Naive thymus-derived CD4-positive, alpha-beta T cell (primary cell): ENCODE measurements around the gene AMOTL1. TPM values are rescaled to one million over a fixed set of nuclear protein-coding genes. Genes with fewer than 3 reads are reported as not detected.

ENCODE experiments used
- ATAC-seq: fragments of 150-1000 bp; cut with Tn5 transposase; 2 replicates; pipeline ENCODE4 v1.10.0; 2021; ENCODE audit warnings: mild to moderate bottlenecking, moderate library complexity
- CTCF ChIA-PET: fragments of 350-600 bp; sonication (Branson Sonifier 250); formaldehyde crosslinking; loops from one replicate; lab custom pipeline; 2021; ENCODE audit warnings: antibody characterized with exemption; lab: Charles Lee
- POLR2A ChIA-PET: fragments of 350-600 bp; sonication (Branson Sonifier 250); formaldehyde crosslinking; loops from one replicate; lab custom pipeline; 2021; ENCODE audit warnings: antibody characterized with exemption, inconsistent platforms; lab: Charles Lee
- DNase-seq, 9 donors: peaks; one replicate each; pipeline versions ENCODE4 v3.0.0 to v3.0.0-alpha.2; 2020 to 2022; ENCODE audit warnings: mixed read lengths in 1 of 9
- H3K27ac ChIP-seq: one replicate; pipeline ENCODE4 v1.7.0; 2013; ENCODE audit warnings: mild to moderate bottlenecking, low read depth, low read length, moderate library complexity
- H3K27me3 ChIP-seq, 2 donors: one replicate each; pipeline ENCODE4 v1.7.0; 2013; ENCODE audit warnings: low read length in 2 of 2, mild to moderate bottlenecking in 2 of 2, moderate library complexity in 2 of 2; ENCODE audit not compliant: control insufficient read depth in 2 of 2, insufficient read depth in 2 of 2
- H3K36me3 ChIP-seq, 3 experiments: 1 replicate in 2 of 3; 2 replicates in 1 of 3; pipeline ENCODE4 v1.7.0; 2013; ENCODE audit warnings: low read length in 3 of 3, mild to moderate bottlenecking in 3 of 3, moderate library complexity in 1 of 3; ENCODE audit not compliant: insufficient read depth in 3 of 3, control insufficient read depth in 2 of 3
- H3K4me1 ChIP-seq, 2 donors: one replicate each; pipeline ENCODE4 v1.7.0; 2013; ENCODE audit warnings: low read length in 2 of 2, mild to moderate bottlenecking in 2 of 2, moderate library complexity in 1 of 2; ENCODE audit not compliant: control insufficient read depth in 2 of 2, insufficient read depth in 2 of 2
- H3K4me3 ChIP-seq: 2 replicates; pipeline ENCODE4 v1.7.0; 2013; ENCODE audit warnings: mild to moderate bottlenecking, low read length
- H3K9me3 ChIP-seq, 3 experiments: 1 replicate in 2 of 3; 2 replicates in 1 of 3; pipeline ENCODE4 v1.7.0; 2013; ENCODE audit warnings: low read length in 3 of 3; ENCODE audit not compliant: control insufficient read depth in 2 of 3
- H3K27ac Mint-ChIP-seq, 9 donors: one replicate each; pipeline ENCODE4 v1.8.0; 2020 to 2022; ENCODE audit warnings: mixed read lengths in 9 of 9, mild to moderate bottlenecking in 8 of 9, moderate library complexity in 5 of 9, inconsistent platforms in 2 of 9
- H3K27me3 Mint-ChIP-seq, 5 donors: one replicate each; pipeline ENCODE4 v1.8.0; 2021 to 2022; ENCODE audit warnings: mixed read lengths in 5 of 5, mild to moderate bottlenecking in 1 of 5
- H3K36me3 Mint-ChIP-seq, 5 donors: one replicate each; pipeline ENCODE4 v1.8.0; 2020 to 2022; ENCODE audit warnings: mixed read lengths in 5 of 5, mild to moderate bottlenecking in 3 of 5, inconsistent platforms in 1 of 5
- H3K4me1 Mint-ChIP-seq, 7 donors: one replicate each; pipeline ENCODE4 v1.8.0; 2020 to 2022; ENCODE audit warnings: mixed read lengths in 7 of 7, mild to moderate bottlenecking in 3 of 7, inconsistent platforms in 1 of 7
- H3K4me3 Mint-ChIP-seq, 10 donors: one replicate each; pipeline ENCODE4 v1.8.0; 2020 to 2022; ENCODE audit warnings: mild to moderate bottlenecking in 10 of 10, mixed read lengths in 10 of 10, moderate library complexity in 6 of 10, inconsistent platforms in 2 of 10
- H3K9me3 Mint-ChIP-seq, 11 donors: one replicate each; pipeline ENCODE4 v1.8.0; 2020 to 2022; ENCODE audit warnings: mixed read lengths in 11 of 11, mild to moderate bottlenecking in 4 of 11, inconsistent platforms in 1 of 11, moderate library complexity in 1 of 11
- intact Hi-C, 2 donors: fragments of 100-400 bp; cut with micrococcal nuclease; formaldehyde crosslinking; loops; one replicate each; pipeline ENCODE4 v1.15.1; 2023
- polyA plus RNA-seq, 2 donors: library from polyadenylated mRNA; unstranded; fragments of 300-500 nt; fragmentation: Illumina TruSeq; gene quantifications; one replicate each; pipeline ENCODE4 v1.2.3, GENCODE V29; 2021
- total RNA-seq, 6 experiments: library from RNA in 5 of 6; stranded (reverse) in 5 of 6; gene quantifications; 1 replicate in 5 of 6; 2 replicates in 1 of 6; pipeline ENCODE4 v1.2.3 and lab custom pipeline; 2021 to 2026

AMOTL1 gene
- total and polyA plus RNA-seq, 7 experiments from 2014 or later, result 0.05 to 6.3 (median 0.27) TPM; not detected in 2

DNA sequence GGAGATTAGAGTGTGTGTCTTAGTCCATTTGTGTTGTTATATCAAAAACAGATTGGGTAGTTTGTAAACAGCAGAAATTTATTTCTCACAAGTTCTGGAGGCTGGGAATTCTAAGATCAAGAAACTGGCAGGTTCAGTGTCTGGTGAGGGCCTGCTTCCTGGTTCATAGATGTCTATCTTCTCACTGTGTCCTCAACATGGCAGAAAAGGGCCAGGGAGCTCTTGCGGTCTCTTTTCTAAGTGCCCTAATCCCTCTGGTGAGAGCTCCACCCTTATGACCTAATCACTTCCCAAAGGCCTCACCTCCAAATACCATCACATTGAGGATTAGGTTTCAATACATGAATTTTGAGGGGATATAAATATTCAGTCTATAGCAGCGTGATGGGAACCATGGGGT lies 25.5 kb upstream of the AMOTL1 start:
- Mint-ChIP-seq H3K27me3 (peaks cover 44 to 51% (median 50%) of the 10 kb centered on the region in 5 donors), H3K27ac (no peak overlapping the region), H3K36me3 (no peaks in the 10 kb centered on the region), H3K4me1 (peaks cover 9 to 15% (median 14%) of the 10 kb centered on the region in 7 donors), H3K4me3 (peak overlapping the region in 1 of 10 donors; percentile 8), H3K9me3 (no peaks in the 10 kb centered on the region)
- ChIA-PET POLR2A (no interaction called here), CTCF (no interaction called here)
- Histone ChIP-seq H3K4me1 (peaks cover 0 to 6% of the 10 kb centered on the region in 2 donors), H3K27me3 (peaks cover 0 to 5% of the 10 kb centered on the region in 2 donors), H3K27ac (no peak overlapping the region), H3K9me3 (no peaks in the 10 kb centered on the region), H3K4me3 (no peak overlapping the region), H3K36me3 (no peaks in the 10 kb centered on the region)
- DNase-seq (no peak), ATAC-seq (no peak)
- intact Hi-C loops, result no loop called here

DNA sequence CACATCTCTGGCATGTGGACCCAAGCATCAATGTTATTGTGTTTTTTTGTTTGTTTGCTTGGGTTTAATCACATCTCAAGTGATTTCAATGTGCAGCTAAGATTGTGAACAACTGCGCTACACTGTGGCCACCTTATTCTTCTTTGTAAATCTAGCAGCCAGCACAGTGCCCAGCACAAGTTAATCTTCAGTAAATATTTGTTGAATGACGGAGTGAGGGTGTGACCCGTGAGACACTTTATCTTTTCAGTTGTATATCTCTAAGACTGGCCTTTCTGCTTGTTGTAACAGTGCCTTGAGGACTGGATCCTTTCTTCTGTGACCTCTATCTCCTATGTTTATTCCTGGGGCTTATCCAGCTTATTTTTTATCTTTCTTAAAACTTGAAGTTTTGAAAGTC lies 21.4 kb upstream of the AMOTL1 start:
- H3K4me3 ChIP-seq, result no peak overlapping the region
- H3K4me1 ChIP-seq, result no peaks in the 10 kb centered on the region
- DNase-seq, result no peak
- no peaks in the 10 kb centered on the region for H3K9me3 ChIP-seq
- H3K36me3 Mint-ChIP-seq, result no peaks in the 10 kb centered on the region
- POLR2A ChIA-PET, result no interaction called here
- no peak for ATAC-seq
- H3K27ac Mint-ChIP-seq, result no peak overlapping the region
- H3K27me3 ChIP-seq, result no peaks in the 10 kb centered on the region
- CTCF ChIA-PET, result no interaction called here
- H3K9me3 Mint-ChIP-seq, result peaks cover 0 to 3% (median 0%) of the 10 kb centered on the region in 11 donors
- H3K4me3 Mint-ChIP-seq, result no peak overlapping the region
- peaks cover under 1 to 5% (median 4%) of the 10 kb centered on the region in 7 donors for H3K4me1 Mint-ChIP-seq
- H3K27me3 Mint-ChIP-seq, result peaks cover 57 to 71% (median 65%) of the 10 kb centered on the region in 5 donors
- H3K27ac ChIP-seq, result no peak overlapping the region
- intact Hi-C loops, result no loop called here
- no peaks in the 10 kb centered on the region for H3K36me3 ChIP-seq

DNA sequence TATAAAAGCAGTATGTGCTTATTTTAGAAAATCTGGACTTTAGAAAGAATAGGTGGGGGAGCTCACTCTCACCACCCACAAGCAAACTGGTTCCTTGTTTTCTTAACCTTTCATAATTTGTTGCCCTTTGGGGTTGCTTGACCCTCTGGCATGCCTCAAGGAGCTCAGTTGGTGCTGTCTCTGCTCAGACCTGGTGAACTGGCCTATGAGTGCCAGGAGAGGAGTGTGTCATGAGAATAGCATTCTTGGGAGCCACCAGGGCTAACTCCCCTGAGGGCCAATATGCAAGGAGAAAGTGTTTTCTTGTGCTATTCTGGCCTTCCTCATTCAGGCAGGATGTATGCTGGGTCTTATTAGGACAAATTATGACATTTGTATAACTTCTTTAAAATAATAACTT lies 21.0 kb upstream of the AMOTL1 start:
- Histone ChIP-seq H3K36me3 (no peaks in the 10 kb centered on the region), H3K4me3 (no peak overlapping the region), H3K27me3 (no peaks in the 10 kb centered on the region), H3K4me1 (no peaks in the 10 kb centered on the region), H3K9me3 (no peaks in the 10 kb centered on the region), H3K27ac (no peak overlapping the region)
- ChIA-PET CTCF (no interaction called here), POLR2A (no interaction called here)
- no peak for ATAC-seq
- Mint-ChIP-seq H3K9me3 (peaks cover 0 to 3% (median 0%) of the 10 kb centered on the region in 11 donors), H3K4me3 (no peak overlapping the region), H3K27me3 (peaks cover 56 to 71% (median 63%) of the 10 kb centered on the region in 5 donors), H3K27ac (no peak overlapping the region), H3K36me3 (no peaks in the 10 kb centered on the region), H3K4me1 (peaks cover 0 to under 1% (median 0%) of the 10 kb centered on the region in 7 donors)
- no peak for DNase-seq
- intact Hi-C loops, result no loop called here

DNA sequence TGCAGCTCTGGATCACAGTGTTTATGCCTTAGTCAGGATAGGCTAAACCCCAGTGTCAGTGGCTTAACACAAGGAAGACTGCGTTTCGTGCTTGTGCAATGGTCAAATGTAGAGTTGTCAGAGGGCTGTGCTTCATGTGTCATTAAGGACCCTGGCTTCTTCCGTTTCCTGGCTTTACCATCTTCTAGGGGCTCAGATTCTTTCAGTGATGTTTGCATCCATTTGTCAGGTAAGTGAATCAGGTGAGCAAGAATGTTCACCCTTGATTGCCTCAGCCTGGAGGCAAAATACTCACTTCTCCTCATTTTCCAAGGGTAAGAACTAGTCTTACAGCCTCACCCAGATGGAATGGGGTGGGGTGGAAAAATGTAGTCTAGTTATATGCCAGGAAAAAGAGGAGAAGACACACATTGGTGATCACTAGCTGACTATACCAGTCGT lies 20.5 kb upstream of the AMOTL1 start:
- Histone ChIP-seq H3K36me3 (no peaks in the 10 kb centered on the region), H3K4me1 (no peaks in the 10 kb centered on the region), H3K9me3 (no peaks in the 10 kb centered on the region), H3K27ac (no peak overlapping the region), H3K4me3 (no peak overlapping the region), H3K27me3 (no peaks in the 10 kb centered on the region)
- no peaks in the 10 kb centered on the region for H3K4me1 Mint-ChIP-seq
- ATAC-seq (no peak), DNase-seq (no peak)
- ChIA-PET CTCF (no interaction called here), POLR2A (no interaction called here)
- peaks cover 0 to 3% (median 0%) of the 10 kb centered on the region in 11 donors for H3K9me3 Mint-ChIP-seq
- H3K4me3 Mint-ChIP-seq, result no peak overlapping the region
- H3K36me3 Mint-ChIP-seq, result no peaks in the 10 kb centered on the region
- peaks cover 56 to 71% (median 64%) of the 10 kb centered on the region in 5 donors for H3K27me3 Mint-ChIP-seq
- intact Hi-C loops, result no loop called here
- no peak overlapping the region for H3K27ac Mint-ChIP-seq

DNA sequence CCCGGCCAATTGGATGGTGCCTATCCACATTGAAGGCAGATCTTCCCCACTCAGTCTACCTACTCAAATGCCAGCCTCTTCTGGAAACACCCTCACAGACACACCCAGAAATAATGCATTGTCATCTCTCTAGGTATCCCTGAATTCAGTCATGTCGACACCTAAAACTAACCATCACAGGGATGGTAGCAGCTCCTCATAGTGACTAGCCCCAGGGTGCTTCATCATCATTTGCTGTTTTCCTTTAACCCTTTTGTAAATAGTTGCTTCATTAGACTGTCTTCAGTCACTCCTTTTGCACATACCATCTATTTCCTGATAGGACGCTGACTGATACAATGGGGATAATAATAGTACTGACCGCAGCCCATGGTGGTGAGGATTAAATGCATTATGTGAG lies 18.8 kb upstream of the AMOTL1 start:
- Mint-ChIP-seq H3K9me3 (peaks cover 0 to 3% (median 0%) of the 10 kb centered on the region in 11 donors), H3K36me3 (no peaks in the 10 kb centered on the region), H3K27ac (no peak overlapping the region), H3K4me3 (no peak overlapping the region), H3K4me1 (no peaks in the 10 kb centered on the region), H3K27me3 (peaks cover 56 to 69% (median 60%) of the 10 kb centered on the region in 5 donors)
- CTCF ChIA-PET, result no interaction called here
- DNase-seq (no peak), ATAC-seq (no peak)
- Histone ChIP-seq H3K27me3 (no peaks in the 10 kb centered on the region), H3K36me3 (no peaks in the 10 kb centered on the region), H3K4me1 (no peaks in the 10 kb centered on the region), H3K27ac (no peak overlapping the region), H3K4me3 (no peak overlapping the region), H3K9me3 (no peaks in the 10 kb centered on the region)
- intact Hi-C loops, result no loop called here
- POLR2A ChIA-PET, result no interaction called here

DNA sequence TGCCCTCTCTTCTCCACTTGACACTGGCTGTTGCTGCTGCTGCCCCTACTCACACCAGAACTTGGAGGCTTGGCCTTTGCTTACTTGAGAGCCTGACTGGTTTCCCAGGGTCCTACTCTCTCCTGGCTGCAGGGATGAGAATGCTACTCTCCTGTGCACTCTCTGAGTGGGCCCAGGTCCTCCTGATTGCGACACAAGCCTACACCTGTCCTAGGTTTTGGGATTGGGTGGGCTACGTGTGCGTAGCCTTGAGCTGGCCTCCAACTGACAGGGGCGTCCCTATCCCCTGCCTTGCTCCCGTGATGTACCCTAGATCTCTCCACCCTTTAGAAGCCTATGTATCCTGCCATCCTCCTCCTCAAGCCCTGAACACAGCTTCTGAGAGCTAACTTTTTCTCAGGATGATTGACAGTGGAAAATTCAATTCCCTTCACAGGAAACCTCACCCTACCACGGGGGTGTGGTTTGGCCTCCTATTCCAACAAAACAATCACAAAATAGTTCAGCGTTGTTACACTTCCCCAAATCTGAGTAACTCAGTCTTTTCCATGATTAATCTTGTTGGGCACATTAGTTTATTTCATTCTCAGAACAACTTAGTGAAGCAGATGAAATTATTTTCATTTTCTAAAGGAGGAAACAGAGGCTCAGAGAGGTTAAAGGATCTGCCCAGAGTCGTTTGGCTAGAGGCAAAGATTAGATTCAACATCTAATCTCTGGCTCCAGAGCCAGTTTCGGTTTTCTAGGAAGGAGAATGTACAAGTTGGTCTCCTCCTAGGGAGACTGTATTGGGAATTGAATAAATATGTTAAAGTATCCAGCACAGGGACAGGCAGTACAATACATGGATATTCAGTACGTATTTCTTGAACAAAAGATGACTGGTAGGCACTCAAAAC lies 17.6 kb upstream of the AMOTL1 start:
- H3K9me3 Mint-ChIP-seq, result peaks cover 0 to 3% (median 0%) of the 10 kb centered on the region in 11 donors
- ChIA-PET CTCF (no interaction called here), POLR2A (no interaction called here)
- Histone ChIP-seq H3K4me3 (no peak overlapping the region), H3K27me3 (no peaks in the 10 kb centered on the region), H3K36me3 (no peaks in the 10 kb centered on the region), H3K9me3 (no peaks in the 10 kb centered on the region), H3K27ac (no peak overlapping the region), H3K4me1 (no peaks in the 10 kb centered on the region)
- peaks cover 56 to 68% (median 56%) of the 10 kb centered on the region in 5 donors for H3K27me3 Mint-ChIP-seq
- ATAC-seq (no peak), DNase-seq (no peak)
- H3K27ac Mint-ChIP-seq, result no peak overlapping the region
- intact Hi-C loops, result no loop called here
- no peaks in the 10 kb centered on the region for H3K4me1 Mint-ChIP-seq
- no peaks in the 10 kb centered on the region for H3K36me3 Mint-ChIP-seq
- no peak overlapping the region for H3K4me3 Mint-ChIP-seq

DNA sequence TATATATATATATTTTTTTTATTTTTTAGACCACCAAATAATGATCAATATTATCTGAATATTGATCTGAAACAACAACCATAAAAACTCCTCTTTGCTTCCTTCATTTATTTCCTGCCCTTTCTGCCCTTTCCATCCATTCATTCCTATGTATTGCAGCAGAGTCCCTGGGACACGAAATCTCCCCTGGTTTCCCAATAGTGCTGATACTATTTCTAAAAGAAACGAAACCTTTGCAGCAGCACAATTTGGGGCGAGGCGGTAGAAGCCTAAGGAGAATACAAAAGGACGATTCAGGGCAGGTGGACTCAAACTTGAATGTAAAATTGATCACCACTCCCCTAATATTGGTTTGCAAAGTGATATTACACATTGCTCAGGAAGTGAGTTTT lies 16.9 kb upstream of the AMOTL1 start:
- DNase-seq (no peak), ATAC-seq (no peak)
- Mint-ChIP-seq H3K27me3 (peaks cover 49 to 62% (median 52%) of the 10 kb centered on the region in 5 donors), H3K27ac (no peak overlapping the region), H3K4me3 (no peak overlapping the region), H3K4me1 (no peaks in the 10 kb centered on the region), H3K36me3 (no peaks in the 10 kb centered on the region), H3K9me3 (peaks cover 0 to 3% (median 0%) of the 10 kb centered on the region in 11 donors)
- intact Hi-C loops, result no loop called here
- no peaks in the 10 kb centered on the region for H3K4me1 ChIP-seq
- POLR2A ChIA-PET, result no interaction called here
- H3K9me3 ChIP-seq, result no peaks in the 10 kb centered on the region
- CTCF ChIA-PET, result no interaction called here
- H3K27ac ChIP-seq, result no peak overlapping the region
- no peak overlapping the region for H3K4me3 ChIP-seq
- no peaks in the 10 kb centered on the region for H3K36me3 ChIP-seq
- no peaks in the 10 kb centered on the region for H3K27me3 ChIP-seq
